ENCODE measurements around the gene TCF4.
A peak's percentile ranks its signal among the peaks of the same experiment; 100 is the strongest.

The TCF4 gene

DNA sequence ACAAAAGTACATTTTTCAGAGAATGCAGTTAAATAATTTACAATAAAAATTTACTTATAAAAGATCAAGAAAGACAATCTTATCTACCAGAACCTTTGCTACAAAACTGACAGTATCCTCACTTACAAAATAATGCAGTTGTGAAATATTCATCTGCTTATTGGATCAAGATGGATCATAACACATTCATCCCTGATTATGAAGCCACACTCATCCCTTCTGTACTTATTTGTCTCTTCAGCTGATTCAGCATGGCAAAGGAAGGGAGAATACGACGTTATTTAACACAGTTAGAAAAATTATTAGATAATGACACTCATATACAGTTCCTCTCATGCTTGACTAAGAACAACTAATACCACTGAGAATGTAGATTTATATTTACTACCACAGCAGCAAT, 46.4 kb downstream of the TCF4 start:
- no peak for DNase-seq

DNA sequence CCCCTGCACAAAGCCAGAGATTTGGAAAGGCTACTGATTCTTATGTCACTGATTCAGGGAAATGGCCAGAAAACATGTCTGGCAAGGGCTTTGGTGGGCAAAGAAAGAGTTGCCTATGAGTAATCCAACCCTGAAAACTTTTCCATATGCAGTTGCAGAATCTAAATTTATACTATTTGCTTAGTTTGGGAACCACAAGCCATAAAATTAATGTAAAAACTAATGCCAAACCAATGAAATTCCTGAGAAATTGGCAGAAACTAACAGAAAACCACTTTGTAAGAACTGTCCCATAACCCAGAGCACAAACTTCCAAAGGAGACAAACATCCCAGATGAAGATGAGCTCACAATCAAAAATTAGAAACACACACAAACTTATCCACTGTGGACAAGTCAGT, 48.8 kb downstream of the TCF4 start:
- no peak for DNase-seq

DNA sequence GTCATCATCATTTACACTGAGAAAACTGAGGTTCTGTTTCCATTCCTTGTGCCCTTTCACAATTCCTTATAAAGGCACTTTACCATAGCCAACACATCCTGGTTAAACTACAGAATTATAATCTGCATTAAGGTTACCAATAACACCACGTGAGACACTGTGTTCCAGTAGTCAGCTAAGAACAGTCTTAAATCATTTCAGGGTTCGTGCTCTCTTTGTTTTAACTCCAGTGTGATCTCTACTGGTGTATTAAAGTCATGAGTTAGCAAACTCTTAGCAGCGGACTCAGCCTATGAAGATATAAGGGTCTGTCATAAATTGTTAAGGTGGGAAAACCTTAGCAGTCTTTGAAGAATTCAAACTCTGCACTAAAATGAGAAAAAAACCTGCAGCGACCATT, 53.0 kb downstream of the TCF4 start:
- no peak for DNase-seq

DNA sequence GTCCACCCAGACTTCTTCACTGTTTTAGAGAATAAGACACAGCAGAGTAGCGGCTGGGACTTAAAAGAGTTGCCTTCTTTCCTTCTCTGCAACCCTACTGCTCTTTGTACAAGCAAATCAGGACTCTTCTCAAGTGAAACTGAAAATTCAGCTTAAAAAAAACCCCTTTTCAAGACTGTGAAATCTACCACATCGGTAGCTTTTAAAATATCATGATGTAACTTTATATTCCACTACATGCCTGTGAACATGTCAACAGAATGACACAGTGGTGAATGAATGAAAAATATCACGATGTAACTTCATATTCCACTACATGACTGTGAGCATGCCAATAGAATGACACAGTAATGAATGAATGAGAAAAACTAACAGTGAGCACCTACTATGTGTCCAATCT, 53.4 kb downstream of the TCF4 start:
- no peak for DNase-seq

DNA sequence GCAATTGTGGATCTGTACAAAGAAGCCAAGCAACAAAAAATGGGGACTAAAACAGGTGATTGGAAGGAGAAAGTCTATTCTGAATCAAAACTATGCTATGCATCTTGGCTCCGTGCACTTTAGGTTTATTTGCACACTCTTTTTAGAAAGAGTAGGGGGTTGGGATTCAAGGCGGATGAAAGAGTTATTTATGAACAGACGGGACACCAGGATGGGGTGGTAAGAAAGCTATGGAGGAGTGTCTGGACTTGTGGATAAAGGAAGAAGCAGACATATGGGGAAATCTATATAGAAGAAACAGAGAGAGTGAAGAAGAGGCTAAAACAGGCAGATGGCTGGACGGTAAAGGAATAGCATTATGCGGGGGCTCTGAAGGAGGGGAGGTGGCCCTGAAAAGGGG, 57.8 kb downstream of the TCF4 start:
- DNase-seq, result no peak

DNA sequence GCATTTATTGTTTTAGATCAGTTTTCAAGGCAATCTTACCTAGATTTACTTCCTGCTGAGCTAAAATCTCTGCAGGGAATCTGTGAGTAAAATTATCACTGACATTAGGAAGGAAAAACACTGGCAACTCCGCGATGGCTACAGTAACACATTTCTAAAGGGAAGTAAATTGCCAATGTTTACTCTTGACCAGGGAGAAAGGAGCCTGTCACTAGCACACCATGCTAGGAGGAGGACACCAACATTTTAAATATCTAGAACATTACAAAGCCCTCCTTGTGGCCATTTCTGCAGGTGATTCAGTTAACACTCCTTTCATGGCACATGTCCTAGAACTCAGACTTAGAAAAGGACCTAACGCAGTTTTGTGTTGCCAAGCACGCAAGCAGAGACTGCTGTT, 58.4 kb downstream of the TCF4 start:
- DNase-seq, result no peak

DNA sequence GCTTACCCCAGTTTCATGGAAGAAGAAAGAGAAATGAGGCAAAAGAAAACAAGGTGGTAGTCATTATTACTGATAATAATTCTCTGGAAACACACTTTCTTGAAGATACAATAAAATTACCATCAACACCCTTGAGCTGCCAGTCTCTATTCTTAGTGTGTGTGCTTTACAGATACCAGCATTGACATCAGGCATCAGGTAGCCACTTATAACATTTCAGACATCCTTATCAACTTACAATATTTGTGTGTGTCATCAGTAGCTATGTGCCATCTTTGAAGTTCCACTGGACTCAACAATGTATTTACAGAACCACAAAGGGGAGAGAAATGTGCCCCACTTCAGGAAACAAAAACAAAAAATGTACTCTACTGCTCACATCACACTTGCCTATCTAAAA, 62.1 kb downstream of the TCF4 start:
- no peak for DNase-seq

DNA sequence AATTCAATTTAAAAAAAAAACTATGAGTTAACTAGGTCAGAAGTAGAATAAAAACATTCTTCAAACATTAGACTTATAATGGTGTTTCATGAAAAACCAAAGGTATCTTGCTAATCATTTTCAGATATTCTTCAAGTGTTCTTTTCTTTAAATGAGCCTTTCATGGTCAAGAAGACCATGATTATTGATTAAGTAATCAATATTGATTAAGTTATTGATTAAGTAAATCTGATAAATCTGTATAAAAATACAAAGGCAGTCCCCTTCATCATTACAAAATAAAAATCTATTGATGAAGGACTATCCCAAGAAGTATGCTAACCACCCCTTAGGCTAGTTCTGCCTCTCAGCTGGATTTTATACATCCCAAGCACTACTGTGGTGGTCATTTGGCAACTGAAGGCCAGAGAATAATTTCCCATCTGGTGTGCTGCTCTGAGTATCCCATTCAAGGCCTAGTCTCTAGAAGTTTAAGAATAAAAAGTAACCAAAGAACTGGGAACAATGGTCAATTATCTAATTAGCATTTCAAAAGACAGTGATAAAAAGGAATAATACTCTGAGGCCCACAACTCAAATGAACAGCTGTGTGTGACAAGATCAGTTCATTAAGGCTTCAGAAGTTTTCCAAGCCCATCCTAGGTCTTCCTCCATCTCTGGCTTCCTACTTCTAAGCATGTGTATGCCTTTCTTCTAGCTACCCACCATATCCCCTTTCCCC, 63.5 kb downstream of the TCF4 start:
- no peak for DNase-seq

DNA sequence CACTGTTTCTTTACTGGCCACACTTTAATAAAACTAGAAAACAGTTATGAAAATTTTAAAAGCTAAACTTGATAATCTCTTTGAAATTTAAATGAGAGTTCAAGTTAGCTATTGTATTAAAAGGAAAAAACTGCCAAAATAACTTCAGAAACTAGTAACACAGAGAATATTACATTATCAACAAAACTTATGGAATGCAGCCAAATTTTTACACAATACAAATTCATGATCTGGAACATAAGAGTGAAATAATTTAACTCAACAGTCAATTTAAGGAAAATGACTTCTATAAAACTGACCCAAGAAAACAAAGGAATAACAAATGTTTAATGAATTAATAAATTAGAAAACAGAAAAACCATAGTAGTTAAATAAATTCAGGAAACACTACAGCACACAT, 65.0 kb downstream of the TCF4 start:
- no peak for DNase-seq

DNA sequence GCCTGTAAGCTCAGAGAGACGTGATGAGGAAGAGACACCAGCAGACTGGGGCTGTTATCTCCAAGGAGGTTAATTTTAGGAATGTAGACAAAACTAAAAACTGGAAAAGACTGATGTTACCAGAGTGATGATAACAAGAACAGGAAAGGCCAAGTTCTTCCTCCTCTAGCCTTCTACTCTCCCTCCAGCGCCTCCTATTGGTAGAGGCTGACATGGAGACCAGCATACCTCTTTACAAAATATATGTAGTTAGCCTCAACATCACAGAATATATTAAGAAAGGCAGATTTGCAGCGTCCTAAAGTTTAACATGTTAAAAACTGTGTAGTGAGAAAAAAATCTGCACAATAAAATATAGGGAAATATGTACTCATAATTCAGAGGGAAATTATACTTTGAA, 66.0 kb downstream of the TCF4 start:
- peak; percentile 6 for DNase-seq

DNA sequence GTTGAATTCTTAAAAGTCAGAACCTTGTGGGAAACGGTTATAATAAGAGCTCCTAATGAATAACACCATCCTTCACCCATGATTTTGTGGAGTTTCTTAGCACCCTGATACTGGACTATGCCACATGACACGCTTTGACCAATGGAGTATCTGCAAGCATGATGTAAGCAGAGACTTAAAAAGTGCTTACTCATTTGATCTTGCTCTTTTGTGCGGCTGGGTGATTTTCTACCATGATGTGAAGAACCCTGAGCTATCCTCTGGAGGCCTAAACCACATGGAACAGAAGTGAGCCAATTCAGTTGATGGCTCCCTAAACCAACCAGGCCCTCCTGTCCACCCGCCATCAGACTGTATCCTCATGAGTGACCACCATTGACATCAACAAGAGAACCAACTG, 70.9 kb downstream of the TCF4 start:
- DNase-seq, result no peak

DNA sequence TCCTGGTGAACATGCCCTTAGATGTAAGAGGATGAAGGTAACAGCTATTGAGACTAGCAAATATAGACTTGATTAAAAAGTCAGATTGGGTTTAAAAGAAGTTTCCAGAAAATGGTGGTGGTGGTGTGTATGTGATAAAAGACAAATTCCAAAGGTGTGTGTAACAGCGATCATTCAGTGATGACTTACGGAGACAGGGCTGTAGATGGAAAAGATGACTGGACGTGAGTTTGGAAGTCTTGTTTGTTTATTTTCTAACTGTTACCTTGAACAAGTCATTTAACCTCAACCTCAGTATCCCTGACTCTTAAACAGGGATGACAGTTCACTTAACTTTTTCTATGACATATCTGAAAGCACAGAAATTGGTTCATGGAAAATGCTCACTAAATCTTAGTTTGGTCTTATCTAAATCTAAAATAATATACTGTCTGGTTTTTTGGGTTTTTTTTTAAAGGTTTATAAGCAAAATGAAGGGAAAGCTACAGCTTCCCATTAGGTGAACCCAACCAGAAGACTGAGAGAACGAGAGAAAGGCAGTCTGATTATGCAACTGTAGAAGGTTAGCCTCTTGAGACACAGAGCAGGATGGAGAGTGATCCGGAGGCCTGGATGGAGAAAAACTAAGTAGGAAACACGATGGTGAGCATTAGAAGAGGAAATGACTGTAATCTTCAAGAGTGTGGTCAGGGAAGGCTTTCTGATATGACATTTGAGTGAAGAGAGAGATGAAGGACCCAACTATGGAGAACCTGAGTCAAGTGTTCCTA, 71.9 kb downstream of the TCF4 start:
- DNase-seq, result no peak

DNA sequence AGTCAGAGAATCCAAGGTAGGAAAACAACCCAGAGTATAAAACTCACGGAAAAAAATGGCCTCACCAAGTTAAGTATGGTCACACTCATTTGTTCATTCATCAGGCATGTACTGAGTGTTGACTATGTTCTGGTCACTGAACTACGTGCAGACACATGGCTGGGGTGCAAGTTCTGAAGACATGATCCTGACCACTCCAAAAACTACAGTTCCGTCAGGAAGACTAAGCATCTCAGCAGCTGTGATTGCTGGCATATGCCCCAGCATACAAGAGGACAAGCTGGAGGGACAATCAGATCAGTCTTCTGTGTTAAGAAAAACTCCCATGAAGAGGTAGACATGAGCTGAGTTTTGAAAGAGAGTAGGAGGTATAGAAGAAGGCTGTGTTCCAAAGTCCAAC, 72.8 kb downstream of the TCF4 start:
- no peak for DNase-seq

DNA sequence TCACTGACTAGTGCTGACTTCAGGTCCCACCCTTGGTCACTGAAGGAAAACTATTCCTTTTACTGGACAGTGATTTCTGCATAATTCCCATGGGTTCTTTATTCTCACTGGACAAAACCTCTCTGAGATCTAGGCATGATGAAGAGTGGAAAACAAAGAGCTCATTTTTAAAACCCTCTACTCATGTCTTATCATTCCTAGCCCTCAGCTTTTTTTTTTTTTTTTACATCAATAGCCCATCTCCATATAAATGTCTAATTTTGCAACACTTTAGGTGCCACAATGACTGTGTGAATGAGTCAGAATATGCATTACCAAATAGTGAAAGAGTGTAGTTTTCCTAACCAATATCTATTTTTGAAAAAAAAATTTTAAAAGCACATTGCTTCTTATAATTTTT, 74.8 kb downstream of the TCF4 start:
- DNase-seq, result no peak

DNA sequence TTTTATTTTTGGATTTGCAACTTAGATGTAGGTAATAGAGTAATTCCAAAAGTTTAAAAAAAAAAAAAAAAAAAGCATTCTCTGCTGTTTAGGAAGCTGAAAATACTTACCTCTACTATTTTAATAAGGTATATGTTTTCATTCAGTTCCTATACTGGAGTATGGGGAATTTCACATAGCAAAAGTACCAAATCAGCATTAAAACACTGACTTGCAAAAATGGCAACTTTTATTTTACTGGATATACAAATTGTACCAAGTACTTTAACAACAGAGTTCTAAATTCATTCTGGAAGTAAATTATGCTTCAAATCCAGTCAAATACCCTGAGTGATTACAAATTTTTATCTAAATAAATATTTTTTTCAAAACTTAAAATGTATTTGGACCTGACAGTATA, 76.7 kb downstream of the TCF4 start:
- DNase-seq, result no peak

DNA sequence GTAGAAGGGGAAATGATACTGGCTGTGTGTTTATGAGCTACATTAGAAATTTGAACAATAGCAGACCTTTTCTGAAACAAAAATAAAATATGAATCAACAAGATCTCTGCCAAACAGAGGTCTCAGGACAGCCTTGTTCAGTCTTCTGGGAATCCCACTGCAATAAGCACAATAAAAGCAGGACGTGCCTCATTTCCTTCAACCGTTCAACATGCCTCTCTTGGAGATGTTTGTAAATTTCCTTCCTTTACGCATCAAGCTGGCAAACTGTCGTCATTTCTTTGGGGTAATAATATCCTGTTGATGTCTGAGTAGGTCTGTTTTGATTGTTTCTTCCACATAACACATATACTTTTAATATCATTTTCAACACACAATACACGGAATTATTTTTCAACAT, 77.2 kb downstream of the TCF4 start:
- DNase-seq, result no peak

DNA sequence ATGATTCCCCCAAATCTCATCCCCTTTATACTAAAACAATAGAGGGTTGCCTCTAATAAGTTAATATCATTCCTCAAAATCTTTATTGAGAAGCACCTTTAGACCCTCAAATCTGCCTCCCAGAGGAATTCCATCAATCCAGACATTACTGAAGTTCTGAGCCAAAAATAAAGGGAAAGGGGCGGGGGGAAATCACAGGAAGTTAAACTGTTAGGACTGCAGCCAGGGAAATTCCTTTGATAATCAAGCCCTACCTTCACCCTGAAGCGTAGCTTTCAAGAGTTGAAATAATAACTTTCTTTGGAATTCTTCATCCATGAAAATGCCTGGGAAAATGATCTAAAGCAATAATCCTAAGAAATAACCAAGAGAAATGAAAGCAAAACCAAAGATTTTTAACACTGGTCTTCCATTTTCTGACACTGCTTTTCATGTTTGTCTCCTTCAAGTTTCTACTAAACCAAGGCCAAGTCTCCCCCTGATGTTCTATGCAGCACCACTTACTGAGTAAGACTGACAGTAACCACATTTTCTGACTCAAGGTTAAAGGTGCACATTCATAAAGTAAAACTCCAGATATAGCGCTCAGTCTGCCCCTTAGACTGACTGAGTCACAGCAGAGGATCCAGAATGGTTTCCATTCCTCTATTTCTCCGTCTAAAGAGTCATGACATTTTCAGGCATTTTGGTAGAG, 78.2 kb downstream of the TCF4 start:
- no peak for DNase-seq

DNA sequence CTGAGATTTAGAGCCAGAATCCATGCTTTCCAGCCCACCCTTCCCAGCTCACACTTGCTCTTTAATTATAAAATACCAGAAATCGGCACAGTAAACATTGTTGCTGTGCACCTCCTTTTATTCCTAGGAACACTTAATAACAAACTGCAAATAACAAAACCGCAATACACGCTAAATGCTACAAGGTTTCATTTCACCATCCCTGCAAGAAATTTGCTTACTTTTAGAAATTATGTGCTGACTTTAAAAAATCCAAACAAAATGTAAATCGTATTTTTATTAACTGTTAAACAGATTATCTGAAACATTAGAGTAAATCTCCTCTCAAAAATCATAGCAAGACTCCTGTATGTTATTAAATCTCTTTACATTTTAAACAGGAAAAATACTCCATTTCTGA, 79.3 kb downstream of the TCF4 start:
- DNase-seq, result no peak

DNA sequence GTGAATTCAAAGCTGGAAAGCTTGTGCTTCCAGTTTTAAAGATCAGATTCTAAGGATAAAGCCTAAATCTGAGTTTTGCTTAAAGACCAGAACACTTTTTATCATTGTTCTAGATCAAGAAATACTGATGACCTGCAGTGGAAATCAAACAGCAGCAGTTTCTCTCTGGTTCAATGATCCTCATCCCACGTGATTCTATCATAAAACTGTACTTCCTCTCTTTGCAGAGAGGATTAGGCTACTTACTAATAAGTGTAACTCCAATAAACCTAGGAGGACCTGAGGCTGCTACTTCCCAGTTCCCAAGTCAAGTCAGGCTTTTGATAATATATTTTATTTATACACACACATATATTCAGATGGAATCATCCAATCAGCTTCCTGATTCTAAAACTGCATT, 81.9 kb downstream of the TCF4 start:
- DNase-seq, result no peak

DNA sequence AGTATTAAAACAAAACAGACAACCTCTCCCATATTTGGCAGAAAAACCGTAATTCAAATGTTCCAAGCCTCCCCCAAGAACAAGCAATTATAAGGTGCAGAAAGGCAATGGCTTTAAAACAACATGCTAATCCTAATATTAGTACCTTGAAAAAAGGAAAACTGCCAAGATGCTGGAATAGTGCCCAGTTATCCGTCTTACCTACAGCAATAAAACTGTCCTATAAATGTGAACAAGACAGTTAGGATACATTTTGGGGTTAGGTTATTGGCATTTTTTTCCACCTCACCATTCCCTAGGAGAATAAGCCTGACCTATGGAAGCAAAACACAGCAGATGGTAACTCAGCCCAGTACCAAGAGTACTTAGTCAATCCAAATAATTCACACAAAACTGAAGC, 83.2 kb downstream of the TCF4 start:
- no peak for DNase-seq

DNA sequence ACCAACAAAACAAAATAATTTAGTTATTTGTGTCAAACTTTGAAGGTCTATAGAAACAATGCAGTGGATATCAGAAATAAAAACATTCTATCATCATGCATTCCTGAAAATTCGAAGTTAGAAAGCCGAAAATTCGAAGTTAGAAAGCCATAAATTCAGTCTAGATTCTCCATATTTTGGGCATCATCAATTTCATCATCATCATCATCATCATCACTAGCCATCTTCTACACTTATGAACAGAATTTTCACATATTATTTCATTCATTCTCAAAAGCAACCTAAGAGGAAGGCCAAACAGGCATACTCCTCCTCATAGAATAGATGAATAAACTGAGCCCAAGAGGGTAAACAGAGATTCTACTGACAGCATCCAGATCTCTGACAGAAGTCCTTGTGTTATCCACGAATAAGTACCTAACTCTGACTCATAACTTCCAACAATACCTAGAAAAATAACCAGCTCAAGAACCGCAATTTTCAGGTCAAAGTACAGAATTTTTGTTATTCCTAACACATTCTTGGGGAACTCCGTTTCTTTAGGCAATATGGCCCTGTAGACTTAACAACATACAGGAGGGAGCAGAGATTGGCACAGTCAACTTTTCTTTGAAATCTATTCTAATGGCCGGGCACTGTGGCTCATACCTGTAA, 84.7 kb downstream of the TCF4 start:
- DNase-seq, result no peak

DNA sequence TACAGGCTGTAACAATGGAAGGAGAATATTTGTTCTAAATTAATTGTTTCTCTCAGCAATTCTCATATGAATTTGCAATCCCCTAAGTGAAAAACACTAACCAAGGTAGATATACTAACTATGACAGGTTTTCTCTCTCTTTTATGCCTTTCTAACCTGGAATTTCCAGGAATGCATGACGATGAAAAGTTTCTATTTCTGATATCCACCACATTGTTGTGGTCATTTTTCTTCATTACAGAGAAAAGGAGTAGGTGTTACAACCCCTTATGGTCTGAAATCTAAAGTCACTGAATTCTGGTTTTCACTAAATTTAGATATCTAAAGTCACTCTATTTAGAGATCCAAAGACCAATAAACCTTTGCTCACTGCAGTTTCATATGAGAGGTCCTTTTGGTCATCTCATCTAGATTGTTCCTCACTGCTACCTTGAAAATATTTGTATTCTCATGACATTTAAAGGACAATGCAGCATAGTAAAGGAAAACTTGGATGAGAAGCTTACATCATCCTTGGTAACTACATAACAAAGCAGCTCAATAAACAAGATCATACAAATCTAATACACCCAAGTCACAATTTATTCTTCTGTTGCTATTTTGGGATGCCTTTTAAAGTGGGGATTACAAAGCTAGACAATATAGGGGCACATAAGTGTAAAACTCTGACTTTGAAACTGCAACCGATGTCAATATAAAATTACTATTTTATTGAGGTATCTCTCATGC, 85.8 kb downstream of the TCF4 start:
- no peak for DNase-seq

DNA sequence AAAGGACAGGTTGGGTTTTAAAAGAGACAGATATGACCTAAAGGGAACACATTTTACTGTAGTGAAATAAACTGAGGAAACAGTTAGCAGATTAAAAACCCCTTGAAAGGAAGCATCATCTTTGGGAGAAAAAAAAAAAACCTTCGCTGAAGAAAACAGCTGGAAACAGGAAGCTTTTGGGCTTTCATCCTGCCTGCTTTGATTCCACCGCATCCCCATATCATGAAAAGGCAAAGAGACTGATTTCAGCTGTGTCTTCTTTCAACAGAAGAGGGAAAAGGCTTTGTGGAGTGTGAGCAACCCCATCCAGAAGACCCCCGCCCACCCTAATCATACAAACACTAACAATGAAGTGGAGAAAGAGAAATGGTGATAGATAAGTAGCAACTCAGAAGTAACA, 86.4 kb downstream of the TCF4 start:
- no peak for DNase-seq
